HCT116 (cell line): ENCODE data around the gene SGTB. TPM values are rescaled to one million over a fixed set of nuclear protein-coding genes. Genes with fewer than 3 reads are reported as not detected.

Source experiments
- ATAC-seq: fragments of 200-7000 bp; cut with Tn5 transposase; 2 replicates; pipeline ENCODE4 v1.9.1; 2020; ENCODE audit warnings: mild to moderate bottlenecking, moderate library complexity
- BruUV-seq: library from RNA; stranded (reverse); fragments of 400-500 nt; replicated peaks from 2 replicates; lab custom pipeline; 2021; lab: Mats Ljungman, UMichigan
- CTCF ChIA-PET: fragments of 300-600 bp; sonication (Branson Sonifier 250); formaldehyde crosslinking; loops from one replicate; lab custom pipeline; 2021; ENCODE audit warnings: antibody characterized with exemption; lab: Charles Lee
- POLR2A ChIA-PET: fragments of 300-600, 350-600 bp; sonication (Branson Sonifier 250); formaldehyde crosslinking; loops from one replicate; lab custom pipeline; 2021; ENCODE audit warnings: antibody characterized with exemption; lab: Charles Lee
- RAD21 ChIA-PET, 2 experiments: fragments of 300-600 bp; sonication (Branson Sonifier 250); formaldehyde crosslinking; loops; one replicate each; lab custom pipeline; 2023; ENCODE audit warnings: low total read pairs in 2 of 2; ENCODE audit not compliant: uncharacterized antibody in 2 of 2, unreplicated experiment in 2 of 2, low non-redundant PET in 1 of 2; lab: Charles Lee
- DNase-seq: peaks from one replicate; pipeline ENCODE4 v3.0.0-alpha.2; 2010; ENCODE audit warnings: low read depth, low spot score
- H2AFZ ChIP-seq: fragments of 200-600 bp; shearing (Covaris generic), sonication (generic); 2 replicates; pipeline ENCODE4 v1.6.1; 2017; ENCODE audit warnings: low read depth, mixed run types, mixed read lengths, antibody characterized with exemption, low read length; ENCODE audit not compliant: poor library complexity, severe bottlenecking
- H3K27ac ChIP-seq: 2 replicates; pipeline ENCODE4 v1.5.1; 2012; ENCODE audit warnings: low read depth, low read length
- H3K27me3 ChIP-seq: fragments of 200-600 bp; sonication (generic); 2 replicates; pipeline ENCODE4 v1.6.1; 2016; ENCODE audit warnings: mixed run types, low read length, mixed read lengths; ENCODE audit not compliant: insufficient read depth
- H3K36me3 ChIP-seq, 2 experiments: fragments of 200-500 bp in 1 of 2; fragments of 200-600 bp in 1 of 2; sonication (Bioruptor generic) in 1 of 2; sonication (generic) in 1 of 2; 2 replicates each; pipeline versions ENCODE4 v1.5.1 to v1.6.1; 2014 to 2016; ENCODE audit warnings: low read length in 2 of 2, inconsistent platforms in 1 of 2, mixed read lengths in 1 of 2, mixed run types in 1 of 2; ENCODE audit not compliant: insufficient read depth in 2 of 2, control insufficient read depth in 1 of 2
- H3K4me1 ChIP-seq, 2 experiments: fragments of 200-600 bp in 1 of 2; sonication (generic) in 1 of 2; 2 replicates each; pipeline versions ENCODE4 v1.5.1 to v1.6.1; 2012 to 2017; ENCODE audit warnings: low read length in 2 of 2, inconsistent platforms in 1 of 2, mild to moderate bottlenecking in 1 of 2, mixed read lengths in 1 of 2, mixed run types in 1 of 2, moderate library complexity in 1 of 2; ENCODE audit not compliant: insufficient read depth in 2 of 2, control insufficient read depth in 1 of 2
- H3K4me2 ChIP-seq: fragments of 200-600 bp; sonication (generic); 2 replicates; pipeline ENCODE4 v1.6.1; 2017; ENCODE audit warnings: mixed run types, low read length, mixed read lengths
- H3K4me3 ChIP-seq, 2 experiments: fragments of 200-600 bp in 1 of 2; sonication (generic) in 1 of 2; replicated peaks in 1 of 2; 2 replicates each; pipeline ENCODE4 v1.5.1; 2011 to 2016; ENCODE audit warnings: low read length in 2 of 2, control low read depth in 1 of 2, low read depth in 1 of 2, mild to moderate bottlenecking in 1 of 2, mixed read lengths in 1 of 2, mixed run types in 1 of 2
- H3K79me2 ChIP-seq: fragments of 200-600 bp; sonication (generic); 2 replicates; pipeline ENCODE4 v1.6.1; 2017; ENCODE audit warnings: mild to moderate bottlenecking, mixed run types, low read length, moderate library complexity, mixed read lengths; ENCODE audit not compliant: insufficient read depth
- H3K9ac ChIP-seq: fragments of 200-600 bp; sonication (generic); 2 replicates; pipeline ENCODE4 v1.6.1; 2016; ENCODE audit warnings: low read length, mixed read lengths
- H3K9me2 ChIP-seq: fragments of 200-600 bp; sonication (generic), shearing (Covaris generic); 2 replicates; pipeline ENCODE4 v1.6.1; 2017; ENCODE audit warnings: mixed run types, mild to moderate bottlenecking, moderate library complexity; ENCODE audit not compliant: insufficient read depth
- H3K9me3 ChIP-seq, 2 experiments: fragments of 200-500 bp in 1 of 2; fragments of 200-600 bp in 1 of 2; sonication (Bioruptor generic) in 1 of 2; sonication (generic) in 1 of 2; 2 replicates each; pipeline ENCODE4 v1.6.1; 2014 to 2017; ENCODE audit warnings: low read length in 2 of 2, mixed read lengths in 2 of 2, inconsistent platforms in 1 of 2, low read depth in 1 of 2, mild to moderate bottlenecking in 1 of 2, mixed run types in 1 of 2, moderate library complexity in 1 of 2; ENCODE audit not compliant: control insufficient read depth in 1 of 2, insufficient read depth in 1 of 2
- H4K20me1 ChIP-seq: fragments of 200-600 bp; sonication (generic), shearing (Covaris generic); 2 replicates; pipeline ENCODE4 v1.6.1; 2017; ENCODE audit warnings: mixed run types, mild to moderate bottlenecking, moderate library complexity; ENCODE audit not compliant: insufficient read depth
- ATF3 ChIP-seq: IDR thresholded peaks from 2 replicates; pipeline ENCODE4 v1.6.1; 2012
- CBX3 ChIP-seq: IDR thresholded peaks from 2 replicates; pipeline ENCODE4 v1.6.1; 2012; ENCODE audit warnings: low read depth
- EGR1 ChIP-seq: IDR thresholded peaks from 2 replicates; pipeline ENCODE4 v1.6.1; 2012; ENCODE audit warnings: low read depth
- ELF1 ChIP-seq: IDR thresholded peaks from 2 replicates; pipeline ENCODE4 v1.6.1; 2012; ENCODE audit warnings: low read depth, borderline replicate concordance
- JUND ChIP-seq: IDR thresholded peaks from 2 replicates; pipeline ENCODE4 v1.6.1; 2012
- POLR2AphosphoS5 ChIP-seq: IDR thresholded peaks from 2 replicates; pipeline ENCODE4 v1.6.1; 2011; ENCODE audit warnings: mild to moderate bottlenecking, low read depth, low read length, moderate library complexity
- RAD21 ChIP-seq: IDR thresholded peaks from 2 replicates; pipeline ENCODE4 v1.6.1; 2012; ENCODE audit warnings: low read depth, mild to moderate bottlenecking
- REST ChIP-seq: IDR thresholded peaks from 2 replicates; pipeline ENCODE4 v1.6.1; 2012; ENCODE audit warnings: low read depth
- SIN3A ChIP-seq: IDR thresholded peaks from 2 replicates; pipeline ENCODE4 v1.6.1; 2012; ENCODE audit warnings: low read depth
- TCF7L2 ChIP-seq: IDR thresholded peaks from 2 replicates; pipeline ENCODE4 v1.7.0; 2011; ENCODE audit warnings: borderline replicate concordance, inconsistent platforms; ENCODE audit not compliant: insufficient read depth, insufficient read length; ENCODE audit errors: extremely low read depth
- YY1 ChIP-seq: IDR thresholded peaks from 2 replicates; pipeline ENCODE4 v1.6.1; 2011; ENCODE audit warnings: low read length, low read depth, moderate library complexity, mild to moderate bottlenecking; ENCODE audit not compliant: insufficient replicate concordance; ENCODE audit errors: extremely low read depth
- ZFX ChIP-seq: fragments of 450-650 bp; IDR thresholded peaks from 2 replicates; pipeline ENCODE4 v1.6.1; 2017
- intact Hi-C: fragments of 100-400 bp; cut with micrococcal nuclease; formaldehyde crosslinking; loops from 2 replicates; pipeline ENCODE4 v1.10.0; 2022
- total RNA-seq: library from RNA; stranded (reverse); gene quantifications from one replicate; pipeline ENCODE4 v1.2.1, GENCODE V29; 2021; ENCODE audit not compliant: unreplicated experiment
- TF ChIP-seq, protein P1 (sequence below): IDR thresholded peaks from 2 replicates; pipeline ENCODE4 v1.6.1; 2012

The SGTB gene
- total RNA-seq, 1 experiment from 2014 or later, result 12.6 TPM

GRCh38 chr5:65758546-65759144 lies 36.7 kb upstream of the SGTB start:
- Histone ChIP-seq H3K4me2 (no peak overlapping the region), H3K4me1 (no peaks in the 10 kb centered on the region; a peak in 1 of 4 replicates), H3K9me2 (no peaks in the 10 kb centered on the region), H4K20me1 (no peaks in the 10 kb centered on the region; the same call in 1 of the 2 replicates), H3K9ac (no peak overlapping the region), H3K27ac (no peak overlapping the region), H3K36me3 (peaks cover 0 to 6% of the 10 kb centered on the region in 2 experiments; a peak in 2 of 4 replicates), H3K79me2 (peaks cover 21% of the 10 kb centered on the region; the same call in 1 of the 2 replicates), H3K27me3 (no peaks in the 10 kb centered on the region), H2AFZ (no peak overlapping the region), H3K9me3 (no peaks in the 10 kb centered on the region), H3K4me3 (no peak overlapping the region)
- ATAC-seq (no peak), DNase-seq (no peak)
- BruUV-seq, result no TSS peak
- ChIA-PET POLR2A (no interaction called here), CTCF (no interaction called here), RAD21 (no interaction called here)
- intact Hi-C loops, result no loop called here
- TF ChIP-seq ELF1 (no peak), JUND (no peak), YY1 (no peak), ATF3 (no peak), POLR2AphosphoS5 (no peak), REST (no peak), TCF7L2 (no peak), EGR1 (no peak), SIN3A (no peak), CBX3 (no peak), RAD21 (no peak), ZFX (no peak)
- TF ChIP-seq, protein P1, sequence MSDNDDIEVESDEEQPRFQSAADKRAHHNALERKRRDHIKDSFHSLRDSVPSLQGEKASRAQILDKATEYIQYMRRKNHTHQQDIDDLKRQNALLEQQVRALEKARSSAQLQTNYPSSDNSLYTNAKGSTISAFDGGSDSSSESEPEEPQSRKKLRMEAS, result no peak
